ENCODE measurements around the gene TANC1.

DNA sequence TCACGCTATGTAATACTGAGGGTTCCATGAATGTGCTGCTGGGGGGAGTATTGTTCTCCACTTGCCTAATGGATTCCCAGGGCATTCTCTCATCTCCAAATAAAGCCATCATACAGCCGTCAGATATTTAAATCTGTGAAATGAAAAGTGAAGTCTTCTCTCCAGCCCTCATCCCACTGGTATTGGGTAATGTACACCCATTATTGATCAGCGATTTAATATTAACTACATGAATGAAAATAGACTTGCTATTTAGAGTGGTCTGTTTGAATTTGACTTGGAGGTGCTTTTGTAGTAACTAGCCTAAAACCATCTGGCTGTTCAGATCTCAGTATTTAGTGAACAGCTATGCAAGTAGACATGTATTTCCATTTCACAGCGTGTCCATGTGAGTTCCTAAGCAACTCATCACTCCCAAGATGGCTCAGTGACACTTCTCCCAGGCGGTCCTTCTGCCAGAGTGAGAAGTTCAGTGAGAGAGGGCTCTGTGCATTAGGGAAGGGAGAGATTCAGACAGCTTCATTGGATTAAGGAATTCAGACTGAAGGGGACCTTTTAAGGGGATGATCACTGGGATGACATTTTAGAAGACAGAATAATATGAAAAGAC lies 177.4 kb downstream of the TANC1 start:
- no peak for TF ChIP-seq EZH2 (IDR thresholded peaks at IDR 0.05; ENCODE audit: insufficient read depth, poor library complexity, severe bottlenecking)
- no peak for TF ChIP-seq EZH2phosphoT487 (IDR thresholded peaks at IDR 0.05; ENCODE audit: insufficient read depth, low read depth)

Measured in GM23248 (cell line).